GM21526 (cell line): ENCODE data around the gene IFT25.
A peak's percentile ranks its signal among the peaks of the same experiment; 100 is the strongest.

Experiments
- ATAC-seq: cut with Tn5 transposase; IDR thresholded peaks from one replicate; pipeline ENCODE4 v1.9.1; 2021; ENCODE audit warnings: moderate library complexity; ENCODE audit not compliant: unreplicated experiment, low FRiP score

IFT25 gene

DNA sequence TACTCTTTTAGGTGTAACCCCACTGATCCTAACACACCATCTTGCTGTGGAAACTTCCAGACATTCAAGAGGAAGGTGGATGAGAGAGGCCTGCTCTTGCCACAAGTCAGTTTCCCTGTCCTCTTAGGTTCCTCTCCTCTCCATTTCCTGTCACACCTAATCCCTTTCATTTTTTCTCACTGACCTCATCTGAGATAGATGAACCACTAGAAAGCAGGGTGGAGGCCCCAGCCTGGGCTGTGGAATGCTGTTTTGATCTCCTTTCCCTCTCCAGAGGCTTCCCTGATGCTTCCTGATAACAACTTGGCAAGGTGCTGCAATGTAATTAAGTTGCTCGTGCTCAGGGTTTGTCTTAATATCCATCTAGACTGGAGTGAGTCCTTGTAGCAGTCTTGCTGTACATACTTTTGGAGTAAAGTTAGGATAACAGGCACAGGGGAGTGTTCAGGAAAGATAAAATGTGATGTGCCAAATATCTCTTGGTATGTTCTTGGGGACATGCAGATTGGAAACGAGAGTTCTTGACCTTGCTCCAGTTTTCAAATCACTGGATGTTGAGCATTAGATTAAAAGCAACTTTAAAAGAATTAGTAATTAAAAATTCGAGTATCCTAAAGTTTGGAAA, 11.8 kb upstream of the IFT25 start:
- ATAC-seq = no peak

DNA sequence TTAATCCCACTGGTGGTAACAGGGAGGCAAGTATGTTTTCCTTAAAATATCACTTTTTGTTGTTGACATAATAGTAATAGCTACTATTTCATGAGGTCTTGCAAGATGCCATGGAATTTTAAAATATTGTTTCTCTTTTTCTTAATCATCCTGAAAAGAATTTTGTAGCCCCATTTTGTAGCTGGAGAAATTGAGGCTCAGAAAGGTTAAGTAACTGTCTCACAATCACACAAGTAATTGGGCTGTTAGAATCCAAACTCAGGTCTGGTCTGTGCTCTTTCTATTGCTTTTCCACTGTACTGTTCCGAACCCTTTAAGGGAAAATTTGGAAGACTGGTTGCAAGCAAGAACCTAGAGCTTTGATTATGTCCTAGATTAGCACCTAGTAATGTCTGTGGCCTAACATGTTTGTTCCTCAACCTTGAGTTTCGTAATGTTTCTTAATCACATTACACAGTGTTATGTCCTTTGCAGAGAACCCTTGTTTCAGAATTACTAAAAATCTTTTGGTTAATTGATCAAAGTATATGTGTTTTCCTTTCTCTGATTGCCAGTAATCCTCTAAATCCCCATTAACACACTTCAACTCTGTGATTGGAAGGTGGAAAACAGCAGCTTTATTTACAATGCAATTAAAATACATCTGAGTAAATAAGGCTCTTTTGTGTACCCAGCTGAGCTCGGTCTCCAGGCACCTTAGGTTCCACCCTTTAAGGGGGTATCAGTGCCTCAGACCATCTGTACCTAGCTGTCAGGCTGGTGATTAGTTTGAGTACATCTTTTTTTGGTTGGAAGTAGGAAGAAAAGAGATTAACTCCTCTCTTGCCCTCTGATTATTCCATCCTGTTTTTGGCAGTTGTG, 11.0 kb upstream of the IFT25 start:
- no peak for ATAC-seq

DNA sequence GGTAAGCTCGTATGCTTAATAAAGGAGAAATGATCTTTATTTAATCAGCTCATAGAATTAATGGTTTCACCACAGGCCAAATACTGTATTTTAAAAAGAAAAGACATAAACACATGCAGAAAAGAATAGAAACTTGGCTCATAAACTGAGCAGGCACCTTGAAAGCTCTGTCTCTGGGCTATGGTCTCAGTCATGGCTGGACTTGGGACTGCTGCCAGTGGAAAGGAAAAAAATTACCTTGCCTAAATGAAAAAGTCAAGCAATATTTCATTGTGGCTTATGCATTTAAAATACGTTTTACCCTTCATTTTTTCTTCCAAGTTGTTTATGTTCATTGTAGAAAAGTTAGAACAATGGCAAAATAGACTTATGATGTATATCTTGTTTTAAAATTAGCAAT, 8.6 kb upstream of the IFT25 start:
- ATAC-seq = no peak

DNA sequence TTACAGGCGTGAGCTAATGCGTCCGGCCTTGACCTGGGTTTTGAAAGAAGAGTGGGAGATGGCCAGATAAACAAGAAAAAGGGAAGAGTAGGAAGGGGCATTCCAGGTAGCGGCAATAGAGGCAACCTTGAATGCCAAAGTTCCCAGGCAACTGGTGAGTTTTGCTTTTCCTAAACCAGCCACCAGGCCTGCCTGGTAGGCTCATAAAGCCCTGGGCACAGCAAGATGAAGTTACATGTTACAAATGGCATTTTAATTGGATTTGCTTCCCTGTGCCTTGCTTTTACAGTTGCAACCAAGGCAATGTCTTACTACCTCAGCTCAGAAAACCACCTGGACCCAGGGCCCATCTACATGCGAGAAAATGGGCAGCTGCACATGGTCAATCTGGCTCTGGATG, 6.2 kb upstream of the IFT25 start:
- ATAC-seq = no peak

DNA sequence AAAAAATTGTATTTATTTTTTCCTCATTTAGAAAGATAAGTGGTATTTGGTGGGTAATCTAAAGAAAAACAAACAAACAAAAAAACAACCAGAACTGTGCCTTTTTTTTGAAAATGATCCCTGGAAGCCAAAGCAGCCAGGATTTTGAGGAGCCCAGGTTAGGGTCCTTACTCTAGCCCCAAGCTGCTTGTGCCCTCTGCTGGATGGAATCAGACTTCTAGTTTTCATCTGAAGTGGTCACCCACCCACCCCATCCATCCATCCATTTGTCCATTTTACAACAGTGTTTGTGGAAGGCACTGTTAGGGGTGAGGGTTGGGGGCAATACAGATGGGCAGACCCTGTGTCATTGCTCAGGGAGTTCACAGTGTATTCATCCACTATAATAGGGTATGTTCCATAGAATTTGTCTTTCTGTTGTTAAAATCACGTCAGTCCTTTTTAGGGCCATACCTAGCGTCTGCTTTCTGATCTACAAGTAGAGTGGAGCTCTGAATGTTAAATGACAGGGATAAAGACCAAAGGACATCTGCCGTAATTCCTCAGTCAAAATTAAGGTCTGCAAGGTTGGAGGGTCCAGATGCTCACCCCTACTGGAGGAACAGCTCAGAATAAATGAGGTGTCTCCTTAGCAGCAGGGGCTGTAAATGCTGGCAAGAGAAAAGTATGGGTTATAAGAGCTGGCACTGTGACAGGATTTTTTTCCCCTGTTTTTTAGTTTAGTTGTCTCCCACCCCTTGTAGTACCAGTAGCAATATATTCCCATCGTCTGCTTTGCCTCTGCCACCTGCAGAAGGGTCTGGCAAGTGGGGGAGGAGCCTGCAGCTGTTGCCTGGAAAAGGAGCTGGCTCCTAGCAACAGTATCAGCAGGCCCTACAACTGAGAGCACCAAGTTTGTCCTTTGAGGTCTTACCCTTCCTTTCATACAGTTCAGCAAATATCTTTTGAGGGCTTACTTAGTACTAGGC, 3.8 kb upstream of the IFT25 start:
- no peak for ATAC-seq

DNA sequence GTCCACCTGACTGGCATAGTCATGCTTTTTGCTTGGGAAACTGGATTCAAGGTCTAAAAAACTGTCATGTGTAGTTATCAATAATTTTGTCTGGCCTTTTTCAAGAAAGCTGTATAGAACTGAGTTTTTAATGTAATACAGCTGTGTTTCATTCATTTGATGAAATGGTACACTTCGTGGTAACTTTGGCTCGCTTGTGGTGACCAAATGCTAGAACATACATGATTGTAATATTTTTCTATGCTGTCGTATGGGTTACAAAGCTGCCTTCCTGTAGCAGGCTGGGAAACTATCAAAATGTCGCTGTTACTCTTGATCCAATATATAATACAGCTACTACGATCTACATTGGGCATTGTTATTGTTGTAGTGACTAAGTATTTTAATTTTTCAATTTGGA, 2.8 kb upstream of the IFT25 start:
- ATAC-seq = no peak

DNA sequence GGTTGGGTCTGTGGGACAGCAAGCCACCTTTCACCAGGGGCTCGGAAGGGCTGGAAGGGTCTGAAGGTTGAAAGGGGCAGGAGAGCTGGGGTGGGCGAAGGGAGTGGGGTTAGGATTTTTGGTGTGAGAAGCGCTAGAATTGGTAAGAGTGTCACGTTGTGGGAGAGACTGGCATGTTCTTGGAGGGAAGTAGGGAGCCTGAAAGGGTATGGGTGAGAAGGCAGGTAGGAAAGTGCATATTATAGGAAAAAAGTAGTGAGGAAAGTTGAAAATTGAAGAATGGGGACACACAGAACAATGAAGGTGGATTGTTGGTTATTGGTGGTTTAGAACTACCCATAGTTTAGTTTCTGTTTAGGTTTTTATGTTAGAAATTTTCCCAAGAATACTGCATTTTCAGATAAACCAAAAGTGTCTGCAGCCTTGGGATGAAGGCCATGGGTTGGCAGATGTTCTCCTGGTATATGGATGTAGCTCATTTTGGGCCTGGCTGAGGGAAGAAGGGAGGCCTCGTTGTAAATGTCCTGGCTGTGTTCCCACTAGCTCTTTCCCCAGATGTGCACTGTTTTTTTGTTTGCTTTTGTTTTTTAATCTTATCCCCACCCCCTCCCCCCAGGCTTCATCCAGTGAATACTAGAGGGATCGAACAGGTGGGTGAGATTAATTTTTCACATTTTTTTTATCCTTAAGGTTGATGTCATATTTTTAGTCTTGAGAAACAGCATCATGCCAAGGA, 1.8 kb upstream of the IFT25 start:
- ATAC-seq = no peak

DNA sequence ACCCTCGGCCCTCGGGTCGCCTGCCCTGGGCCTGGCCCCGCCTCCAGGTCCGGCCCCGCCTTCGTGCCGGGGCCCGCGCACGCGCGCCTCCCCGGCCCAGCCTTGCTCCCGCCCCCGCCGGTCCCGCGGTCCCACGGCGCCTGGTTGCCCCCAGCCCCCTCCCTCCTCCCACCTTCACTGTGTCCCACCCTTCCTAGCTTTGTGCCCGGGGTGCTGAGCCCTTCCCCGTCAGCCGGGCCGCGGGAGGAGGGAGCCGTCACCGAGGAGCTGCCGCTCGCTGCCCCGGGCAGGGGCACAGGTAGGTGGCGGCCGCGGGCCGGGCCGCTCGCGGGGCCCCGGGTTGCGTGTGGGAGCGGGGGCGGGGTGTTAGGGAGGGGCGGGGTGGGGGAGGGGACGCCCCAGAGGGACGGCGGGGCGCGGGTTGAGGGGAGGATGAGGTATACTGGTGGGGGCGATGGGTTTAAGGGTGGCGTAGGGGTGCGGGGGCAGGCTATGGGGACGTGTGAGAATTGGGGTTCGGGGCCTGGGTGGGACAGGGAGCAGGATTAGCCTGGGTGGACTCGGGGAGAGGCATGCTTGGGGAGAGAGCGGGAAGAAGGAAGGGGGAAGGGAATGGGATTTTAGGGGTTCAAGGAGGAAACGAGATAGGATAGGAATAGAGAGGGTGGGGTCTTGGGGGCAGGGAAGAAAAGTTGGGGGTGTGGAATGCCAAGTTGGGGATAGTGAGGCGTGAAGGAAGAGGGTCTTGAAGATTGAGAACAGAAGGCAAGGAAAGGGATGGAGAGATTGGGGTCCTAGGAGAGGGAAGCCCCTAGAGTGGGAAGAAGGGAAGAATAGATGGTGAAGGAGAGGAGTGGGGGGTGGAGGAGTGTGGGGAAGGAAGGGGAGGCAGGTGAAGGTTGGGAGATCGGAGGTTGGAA, 1.0 kb upstream of the IFT25 start, which contains the start of gene LRRC42:
TSS of gene LRRC42 (plus strand) at position 99 of the 920 bp plus-strand sequence. CDS start 5,650 bp downstream, outside the sequence.
- ATAC-seq = peak; percentile 55

DNA sequence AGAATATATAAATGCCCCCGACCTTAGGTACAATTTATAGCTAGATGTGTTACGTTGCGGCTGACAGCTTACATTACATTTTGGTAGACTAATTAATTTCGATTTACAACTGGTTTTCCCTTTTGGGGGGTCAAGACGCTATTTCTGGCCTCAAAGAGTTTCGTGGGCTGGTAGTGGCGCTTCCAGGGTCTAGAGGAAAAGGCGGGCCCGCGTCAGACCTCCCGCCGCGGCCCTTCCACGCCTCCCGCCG, 391 bp downstream of the IFT25 start:
- no peak for ATAC-seq

DNA sequence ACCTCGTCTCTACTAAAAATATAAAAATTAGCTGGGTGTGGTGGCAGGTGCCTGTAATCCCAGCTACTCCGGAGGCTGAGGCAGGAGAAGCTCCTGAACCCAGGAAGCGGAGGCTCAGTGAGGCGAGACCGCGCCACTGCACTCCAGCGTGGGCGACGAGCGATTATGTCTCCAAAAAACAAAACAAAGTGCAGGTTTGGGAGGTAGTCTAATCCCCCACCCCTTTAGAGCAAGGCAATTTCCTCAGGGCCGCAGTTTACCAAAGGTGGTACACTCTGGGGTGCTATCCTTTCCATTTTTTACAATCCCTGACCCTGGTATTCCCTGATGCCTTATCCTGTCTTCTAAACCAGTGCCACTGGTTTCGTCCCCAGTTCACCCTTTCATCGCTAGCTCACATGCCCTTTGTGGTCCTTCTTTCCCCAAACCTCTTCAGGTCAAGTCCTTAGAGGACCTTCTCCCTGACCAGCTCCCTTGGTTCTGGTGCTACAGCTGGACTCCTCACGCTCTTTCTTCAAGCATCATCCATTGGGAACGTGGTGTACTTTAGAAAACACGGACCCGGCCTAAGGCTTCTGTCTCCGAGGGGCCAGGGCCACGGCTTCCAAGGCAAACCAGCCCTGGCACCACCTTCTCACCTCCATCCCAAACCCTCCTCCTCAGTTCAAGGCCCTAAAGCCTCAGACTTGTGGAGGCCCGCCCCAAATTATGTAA, 873 bp downstream of the IFT25 start:
- ATAC-seq = no peak

DNA sequence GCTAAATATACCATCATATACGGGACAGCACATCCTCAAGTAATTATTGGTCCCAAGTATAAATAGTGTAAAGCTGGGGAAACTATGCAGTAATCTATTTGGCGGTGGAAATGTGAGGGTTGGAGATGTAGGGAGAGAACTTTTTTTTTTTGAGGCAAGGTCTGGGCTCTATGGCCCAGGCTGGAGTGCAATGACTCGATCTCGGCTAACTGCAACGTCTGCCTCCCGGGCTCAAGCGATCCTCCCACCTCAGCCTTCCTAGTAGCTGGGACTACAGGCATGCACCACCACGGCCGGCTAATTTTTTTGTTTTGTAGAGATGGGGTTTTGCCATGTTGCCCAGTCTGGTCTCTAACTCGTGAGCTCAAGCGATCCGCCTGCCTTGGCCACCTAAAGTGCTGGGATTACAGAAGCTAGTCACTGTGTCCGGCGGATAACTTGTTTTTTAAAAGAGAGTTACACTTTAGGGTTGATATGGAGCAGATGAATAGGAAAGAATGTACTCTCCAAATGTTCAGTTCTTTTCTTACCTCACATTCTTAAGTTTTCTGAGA, 1.9 kb downstream of the IFT25 start:
- ATAC-seq = no peak

DNA sequence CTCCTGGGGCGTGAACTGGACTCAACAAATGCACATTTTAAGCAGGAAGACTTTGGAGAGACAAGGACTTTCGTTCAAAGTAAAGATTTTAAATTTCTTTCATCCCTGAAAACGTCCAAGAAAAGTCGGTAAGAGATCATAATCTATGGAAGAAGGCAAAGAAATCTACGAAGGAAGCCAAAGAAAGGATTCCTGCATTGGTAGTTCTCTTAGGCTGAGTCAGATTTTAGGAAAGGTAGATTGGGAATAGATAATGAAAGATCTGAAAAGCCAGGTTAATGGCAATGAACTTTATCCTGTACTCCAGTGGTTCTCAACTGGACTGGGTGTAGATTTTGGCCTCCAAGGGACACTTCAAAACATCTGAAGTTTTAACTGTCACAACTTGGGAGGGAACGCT, 2.4 kb downstream of the IFT25 start:
- ATAC-seq = no peak

DNA sequence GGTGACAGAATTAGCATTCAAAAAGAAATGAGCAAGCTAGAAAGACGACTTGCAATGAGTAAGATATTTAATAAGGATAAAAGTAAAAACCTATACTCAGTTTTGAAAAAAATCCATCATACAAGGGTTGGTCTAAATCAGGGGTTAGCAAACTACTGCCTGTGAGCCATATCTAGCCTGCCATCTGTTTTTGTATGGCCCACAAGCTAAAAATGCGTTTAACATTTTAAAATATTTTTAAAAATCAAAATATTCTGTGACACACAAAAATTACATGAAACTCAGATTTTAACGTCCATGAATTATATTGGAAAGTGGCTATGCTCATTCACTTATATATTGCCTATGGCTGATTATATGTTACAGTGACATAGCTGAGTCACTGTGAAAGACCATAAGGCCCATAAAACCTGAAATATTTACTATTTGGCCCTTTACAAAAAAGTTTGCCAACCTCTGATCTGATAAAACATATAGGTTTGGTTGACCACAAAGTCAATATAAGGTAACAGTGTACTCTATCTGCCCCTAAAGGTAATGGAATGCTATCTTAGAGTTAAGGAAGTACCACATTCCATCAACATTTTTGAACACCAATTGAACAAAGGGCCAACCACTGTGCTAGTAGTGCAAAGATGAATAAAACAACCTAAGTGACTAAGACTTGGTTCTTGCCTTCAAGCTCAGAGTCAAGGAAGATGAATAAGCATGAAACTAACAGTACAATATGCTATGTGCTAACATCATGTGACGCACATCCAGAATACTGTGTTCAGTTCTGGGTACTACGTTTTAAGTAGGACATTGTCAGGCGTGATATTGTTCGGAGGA, 3.2 kb downstream of the IFT25 start:
- no peak for ATAC-seq

DNA sequence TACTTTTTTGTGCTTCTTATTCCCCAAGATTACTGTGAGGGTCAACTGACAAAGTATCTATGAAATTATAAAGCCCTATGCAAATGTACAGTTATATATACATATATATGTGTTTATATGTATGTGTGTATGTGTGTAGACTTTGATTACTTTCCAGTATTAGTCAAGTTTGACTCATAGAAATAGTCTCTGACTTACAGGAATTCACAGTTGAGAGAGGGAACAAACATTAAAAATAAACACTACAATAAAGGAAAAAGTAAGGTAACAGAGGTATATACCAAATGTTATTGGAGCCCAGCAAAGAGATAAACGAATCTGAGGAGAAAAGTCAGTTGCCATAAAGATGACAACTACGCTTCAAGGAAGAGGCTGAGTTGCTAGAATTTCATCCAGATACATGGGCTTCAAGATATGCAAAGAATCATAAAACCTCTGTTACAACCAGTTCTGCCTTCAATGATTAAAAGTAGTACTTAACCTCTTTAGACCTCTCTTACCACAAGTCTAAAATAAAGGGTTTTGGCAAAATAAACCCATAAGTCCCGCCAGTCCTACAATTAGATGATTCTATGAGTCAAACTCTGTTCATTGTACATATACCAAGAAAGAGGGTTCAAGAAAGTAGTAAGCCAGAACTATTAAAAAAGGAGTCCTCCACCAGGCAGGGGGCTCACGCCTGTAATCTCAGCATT, 7.2 kb downstream of the IFT25 start:
- no peak for ATAC-seq

DNA sequence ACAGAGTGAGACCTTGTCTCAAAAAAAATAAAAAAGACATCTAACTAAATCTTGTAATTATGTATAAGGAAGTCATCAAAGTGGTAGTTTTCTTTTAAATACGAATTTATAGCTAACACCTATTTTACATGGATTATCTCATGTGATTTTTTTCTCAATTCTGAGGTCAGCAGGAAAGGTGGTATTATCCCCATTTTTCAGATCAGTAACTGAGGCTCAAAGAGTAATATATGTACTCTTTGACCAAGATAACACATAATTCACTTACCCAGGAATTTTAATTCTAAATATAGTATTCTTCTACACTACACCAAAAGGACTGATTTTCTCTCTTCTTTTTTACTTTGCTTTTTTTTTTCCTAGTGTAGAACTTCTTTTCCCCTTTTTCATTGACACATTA, 9.1 kb downstream of the IFT25 start:
- no peak for ATAC-seq

DNA sequence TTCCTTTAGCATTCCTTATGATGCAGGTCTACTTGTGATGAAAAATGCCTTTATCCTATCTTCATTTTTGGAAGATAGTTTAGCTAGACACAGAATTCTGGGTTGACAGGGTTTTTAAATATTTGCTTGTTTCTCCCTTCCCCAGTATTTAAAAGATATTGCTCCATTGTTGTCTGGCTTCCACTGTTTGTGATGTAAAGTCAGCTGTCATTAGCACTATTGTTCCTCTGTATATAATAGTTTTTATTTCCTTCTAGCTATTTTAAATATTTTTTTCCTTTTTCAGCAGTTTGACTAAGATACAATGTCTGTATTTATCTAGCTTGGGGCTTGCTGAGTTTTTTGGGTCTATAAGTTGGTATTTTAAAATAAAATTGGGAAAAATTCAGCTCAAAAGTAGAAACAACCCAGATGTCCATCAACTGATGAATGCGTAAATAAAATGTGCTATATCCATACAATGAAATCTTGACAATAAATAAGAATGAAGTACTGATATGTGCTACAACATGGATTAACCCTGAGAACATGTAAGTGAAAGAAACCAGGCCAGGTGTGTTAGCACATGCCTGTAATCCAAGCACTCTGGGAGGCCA, 11.2 kb downstream of the IFT25 start:
- no peak for ATAC-seq

DNA sequence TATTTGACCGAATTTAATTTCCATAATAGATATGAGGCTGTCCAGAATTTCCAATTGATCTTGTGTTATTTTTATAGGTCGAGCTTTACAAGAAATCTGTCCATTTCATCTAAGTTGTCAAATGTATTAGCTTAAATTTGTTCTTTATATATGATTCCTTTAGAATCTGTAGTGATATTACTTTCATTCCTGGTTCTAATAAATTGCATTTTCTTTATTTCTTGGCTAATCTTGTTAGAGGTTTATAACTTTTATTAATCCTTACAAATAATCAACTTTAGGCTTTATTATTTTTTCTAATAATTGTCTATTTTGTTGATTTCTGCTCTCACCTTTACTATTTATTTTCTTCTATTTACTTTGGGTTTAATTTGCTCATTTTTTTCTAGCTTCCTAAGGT, 14.0 kb downstream of the IFT25 start:
- ATAC-seq = no peak
